HS-5 (cell line): ENCODE results near the gene PRR22.
"Not testable (repeated sequence)": the region's sequence is repeated elsewhere in the genome, so short reads cannot be mapped to it uniquely, and the experiment has no call there.

ENCODE experiments used
- DNase-seq: peaks from one replicate; pipeline ENCODE4 v3.0.0-alpha.2; 2012; ENCODE audit warnings: low read depth

PRR22 gene

GRCh38 chr19:5751709-5752108 is 32.8 kb downstream of the PRR22 start:
- DNase-seq: no peak

DNA sequence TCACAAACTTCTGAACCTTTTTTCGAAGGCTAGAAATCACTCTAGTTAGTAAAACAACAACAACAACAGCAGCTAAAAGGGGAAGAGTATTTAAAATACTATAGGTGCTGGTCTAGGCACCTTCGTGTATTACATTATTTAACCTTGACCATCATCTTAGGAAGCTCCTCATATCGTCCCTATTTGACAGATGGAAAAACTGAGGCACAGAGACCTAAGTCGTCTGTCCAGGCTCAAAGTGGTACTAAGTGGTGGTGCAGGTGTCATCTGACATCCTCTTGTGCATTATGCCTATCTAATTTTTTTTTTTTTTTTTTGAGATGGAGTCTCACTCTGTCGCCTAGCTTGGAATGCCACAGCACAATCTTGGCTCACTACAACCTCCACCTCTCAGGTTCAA is 35.0 kb downstream of the PRR22 start:
- no peak for DNase-seq

DNA sequence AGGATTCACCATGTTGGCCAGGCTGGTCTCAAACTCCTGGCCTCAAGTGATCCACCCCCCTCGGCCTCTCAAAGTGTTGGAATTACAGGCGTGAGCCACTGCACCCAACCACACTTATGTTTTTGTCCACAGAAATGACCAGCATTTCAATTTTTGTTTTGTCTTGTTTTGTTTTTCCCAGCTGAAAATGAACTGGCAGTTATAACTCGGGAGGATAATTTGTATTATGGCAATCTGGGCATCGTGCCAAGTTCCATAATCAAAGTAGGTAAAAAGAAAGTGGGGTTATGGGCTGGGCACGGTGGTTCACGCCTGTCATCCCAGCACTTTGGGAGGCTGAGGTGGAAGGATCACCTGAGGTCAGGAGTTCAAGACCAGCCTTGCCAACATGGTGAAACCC is 35.6 kb downstream of the PRR22 start:
- DNase-seq: not testable (repeated sequence)

- not testable (repeated sequence) for DNase-seq
Observed at GRCh38 chr19:5744999-5745398, 39.5 kb downstream of the PRR22 start.

GRCh38 chr19:5743630-5744029 is 40.9 kb downstream of the PRR22 start:
- DNase-seq: no peak

GRCh38 chr19:5742051-5742450 is 42.5 kb downstream of the PRR22 start:
- no peak for DNase-seq

GRCh38 chr19:5738423-5738822 is 46.1 kb downstream of the PRR22 start:
- no peak for DNase-seq

DNA sequence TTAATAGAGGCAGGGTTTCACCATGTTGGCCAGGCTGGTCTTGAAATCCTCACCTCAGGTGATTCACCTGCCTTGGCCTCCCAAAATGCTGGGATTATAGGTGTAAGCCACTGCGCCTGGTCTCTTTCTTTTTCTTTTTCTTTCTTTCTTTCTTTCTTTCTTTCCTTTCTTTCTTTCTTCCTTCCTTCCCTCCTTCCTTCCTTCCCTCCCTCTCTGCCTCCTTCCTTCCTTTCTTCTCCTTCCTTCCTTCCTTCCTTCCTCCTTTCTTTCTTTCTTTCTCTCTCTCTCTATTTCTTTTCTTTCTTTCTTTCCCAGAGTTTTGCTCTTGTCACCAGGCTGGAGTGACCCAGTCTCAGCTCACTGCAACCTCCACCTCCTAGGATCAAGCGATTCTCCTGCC is 51.4 kb downstream of the PRR22 start:
- DNase-seq: not testable (repeated sequence)
